HL-60 (cell line): ENCODE measurements around the gene XRCC3.

Experiments
- DNase-seq, 2 experiments: peaks; one replicate each; pipeline ENCODE4 v3.0.0-alpha.2; 2010 to 2020; ENCODE audit warnings: low read depth in 1 of 2, low spot score in 1 of 2
- H3K27ac ChIP-seq: fragments of 250-450 bp; sonication (Bioruptor Pico); replicated peaks from 2 replicates; pipeline ENCODE4 v1.5.1; 2020; ENCODE audit warnings: mild to moderate bottlenecking, moderate library complexity
- H3K27me3 ChIP-seq: fragments of 250-450 bp; sonication (Bioruptor Pico); 2 replicates; pipeline ENCODE4 v1.5.1; 2021; ENCODE audit warnings: mild to moderate bottlenecking, moderate library complexity; ENCODE audit not compliant: insufficient read depth, poor library complexity, severe bottlenecking
- H3K4me3 ChIP-seq: replicated peaks from 2 replicates; pipeline ENCODE4 v1.5.1; 2011; ENCODE audit warnings: mild to moderate bottlenecking, control low read depth, low read length; ENCODE audit not compliant: insufficient read depth
- CTCF ChIP-seq: IDR thresholded peaks from one replicate; pipeline ENCODE4 v1.5.1; 2011; ENCODE audit warnings: low read length, control low read depth, inconsistent platforms; ENCODE audit not compliant: insufficient read depth
- GABPA ChIP-seq: IDR thresholded peaks from 2 replicates; pipeline ENCODE4 v1.6.1; 2012; ENCODE audit warnings: low read depth
- POLR2AphosphoS5 ChIP-seq: IDR thresholded peaks from 2 replicates; pipeline ENCODE4 v1.6.1; 2012; ENCODE audit warnings: low read depth
- REST ChIP-seq: IDR thresholded peaks from 2 replicates; pipeline ENCODE4 v1.6.1; 2012; ENCODE audit warnings: low read depth; ENCODE audit not compliant: insufficient replicate concordance
- SPI1 ChIP-seq: IDR thresholded peaks from 2 replicates; pipeline ENCODE4 v1.6.1; 2012; ENCODE audit warnings: low read depth, mild to moderate bottlenecking, borderline replicate concordance

Gene XRCC3

GRCh38 chr14:103731481-103731880 lies 16.2 kb upstream of the XRCC3 start:
- TF ChIP-seq REST = no peak
- TF ChIP-seq SPI1 = no peak
- no peak for TF ChIP-seq CTCF
- TF ChIP-seq GABPA = no peak
- TF ChIP-seq POLR2AphosphoS5 = no peak
- DNase-seq = no peak
- Histone ChIP-seq H3K4me3 (no peak overlapping the region), H3K27ac (no peak overlapping the region), H3K27me3 (no peaks in the 10 kb centered on the region)

- TF ChIP-seq REST (no peak), CTCF (no peak), GABPA (no peak), POLR2AphosphoS5 (no peak), SPI1 (no peak)
Observed at GRCh38 chr14:103730490-103731035, 15.3 kb upstream of the XRCC3 start.

GRCh38 chr14:103729496-103730448 lies 14.5 kb upstream of the XRCC3 start:
- TF ChIP-seq REST = no peak
- TF ChIP-seq SPI1 = no peak
- TF ChIP-seq CTCF = no peak
- no peak for TF ChIP-seq POLR2AphosphoS5
- TF ChIP-seq GABPA = no peak
- Histone ChIP-seq H3K4me3 (no peak overlapping the region), H3K27ac (no peak overlapping the region), H3K27me3 (no peaks in the 10 kb centered on the region)
- no peak for DNase-seq

More at GRCh38 chr14:103730490-103731035, 15.3 kb upstream of the XRCC3 start:
- Histone ChIP-seq H3K27ac (no peak overlapping the region), H3K4me3 (no peak overlapping the region), H3K27me3 (no peaks in the 10 kb centered on the region)
- no peak for DNase-seq
